ENCODE data around the gene ZNF106.

ZNF106 gene

GRCh38 chr15:42392309-42393024, 98.5 kb downstream of the ZNF106 start:
- Histone ChIP-seq H3K4ac (ENCODE audit: low read depth, low read length) (no peak overlapping the region), H2BK15ac (replicated peaks; ENCODE audit: low read depth) (no peak overlapping the region), H4K5ac (ENCODE audit: low read length) (no peak overlapping the region), H3K4me3 (ENCODE audit: low read length) (no peak overlapping the region), H3K27ac (ENCODE audit: low read depth, low read length) (no peak overlapping the region), H2BK120ac (ENCODE audit: low read depth, low read length) (no peak overlapping the region), H3K36me3 (ENCODE audit: control insufficient read depth, insufficient read depth, low read length) (no peaks in the 10 kb centered on the region), H3K18ac (ENCODE audit: low read length) (no peak overlapping the region), H3K4me1 (ENCODE audit: control insufficient read depth, low read depth, low read length) (peaks cover 2% of the 10 kb centered on the region), H3K79me1 (ENCODE audit: low read length) (no peaks in the 10 kb centered on the region), H3K79me2 (ENCODE audit: control insufficient read depth, insufficient read depth, low read length) (no peaks in the 10 kb centered on the region), H3K27me3 (ENCODE audit: insufficient read depth, low read length, poor library complexity) (no peaks in the 10 kb centered on the region), H3K9ac (ENCODE audit: low read length) (no peak overlapping the region), H3K4me2 (ENCODE audit: low read length) (no peak overlapping the region), H2AK5ac (ENCODE audit: low read length) (no peak overlapping the region), H2BK5ac (ENCODE audit: low read length) (no peak overlapping the region), H3K56ac (ENCODE audit: low read length) (no peak overlapping the region), H3K23ac (ENCODE audit: low read length) (no peak overlapping the region), H4K8ac (ENCODE audit: low read depth, low read length) (no peak overlapping the region)
- no peak for DNase-seq
- WGBS (ENCODE audit: extremely low coverage, insufficient coverage, low lambda C conversion rate) = no CpG with 5 or more reads among the region's 11 CpGs

GRCh38 chr15:42387603-42388002, 103.3 kb downstream of the ZNF106 start:
- no peak overlapping the region for H2BK5ac ChIP-seq (ENCODE audit: low read length)
- no peak for DNase-seq
- H3K79me2 ChIP-seq (ENCODE audit: control insufficient read depth, insufficient read depth, low read length) = no peaks in the 10 kb centered on the region
- no peak overlapping the region for H3K27ac ChIP-seq (ENCODE audit: low read depth, low read length)
- H2BK15ac ChIP-seq (replicated peaks; ENCODE audit: low read depth) = no peak overlapping the region
- no peak overlapping the region for H3K56ac ChIP-seq (ENCODE audit: low read length)
- no peak overlapping the region for H3K18ac ChIP-seq (ENCODE audit: low read length)
- no peak overlapping the region for H2AK5ac ChIP-seq (ENCODE audit: low read length)
- no peak overlapping the region for H4K5ac ChIP-seq (ENCODE audit: low read length)
- H3K4me1 ChIP-seq (ENCODE audit: control insufficient read depth, low read depth, low read length) = peaks cover 10% of the 10 kb centered on the region
- H3K79me1 ChIP-seq (ENCODE audit: low read length) = no peaks in the 10 kb centered on the region
- no peak overlapping the region for H3K4me2 ChIP-seq (ENCODE audit: low read length)
- no peak overlapping the region for H2BK120ac ChIP-seq (ENCODE audit: low read depth, low read length)
- H3K9ac ChIP-seq (ENCODE audit: low read length) = no peak overlapping the region
- no peak overlapping the region for H3K4me3 ChIP-seq (ENCODE audit: low read length)
- H3K23ac ChIP-seq (ENCODE audit: low read length) = no peak overlapping the region
- no peak overlapping the region for H4K8ac ChIP-seq (ENCODE audit: low read depth, low read length)
- H3K4ac ChIP-seq (ENCODE audit: low read depth, low read length) = no peak overlapping the region
- H3K36me3 ChIP-seq (ENCODE audit: control insufficient read depth, insufficient read depth, low read length) = no peaks in the 10 kb centered on the region
- no peaks in the 10 kb centered on the region for H3K27me3 ChIP-seq (ENCODE audit: insufficient read depth, low read length, poor library complexity)
- no CpG with 5 or more reads among the region's 8 CpGs for WGBS (ENCODE audit: extremely low coverage, insufficient coverage, low lambda C conversion rate)

- H3K27ac ChIP-seq (ENCODE audit: low read depth, low read length) = no peak overlapping the region
- H2AK5ac ChIP-seq (ENCODE audit: low read length) = no peak overlapping the region
- no peaks in the 10 kb centered on the region for H3K36me3 ChIP-seq (ENCODE audit: control insufficient read depth, insufficient read depth, low read length)
- H3K4me2 ChIP-seq (ENCODE audit: low read length) = no peak overlapping the region
- H2BK5ac ChIP-seq (ENCODE audit: low read length) = peak overlapping the region; percentile 36
- H3K4me1 ChIP-seq (ENCODE audit: control insufficient read depth, low read depth, low read length) = peaks cover 10% of the 10 kb centered on the region
- no peak overlapping the region for H2BK15ac ChIP-seq (replicated peaks; ENCODE audit: low read depth)
- no peak overlapping the region for H4K8ac ChIP-seq (ENCODE audit: low read depth, low read length)
- H3K79me2 ChIP-seq (ENCODE audit: control insufficient read depth, insufficient read depth, low read length) = no peaks in the 10 kb centered on the region
- no peak overlapping the region for H3K18ac ChIP-seq (ENCODE audit: low read length)
- no peak overlapping the region for H3K4ac ChIP-seq (ENCODE audit: low read depth, low read length)
- peak overlapping the region; percentile 10 for H3K9ac ChIP-seq (ENCODE audit: low read length)
- no peaks in the 10 kb centered on the region for H3K27me3 ChIP-seq (ENCODE audit: insufficient read depth, low read length, poor library complexity)
- no peak overlapping the region for H4K5ac ChIP-seq (ENCODE audit: low read length)
- no CpG with 5 or more reads among the region's 12 CpGs for WGBS (ENCODE audit: extremely low coverage, insufficient coverage, low lambda C conversion rate)
- no peak overlapping the region for H3K4me3 ChIP-seq (ENCODE audit: low read length)
- H3K79me1 ChIP-seq (ENCODE audit: low read length) = no peaks in the 10 kb centered on the region
- H2BK120ac ChIP-seq (ENCODE audit: low read depth, low read length) = no peak overlapping the region
- no peak overlapping the region for H3K23ac ChIP-seq (ENCODE audit: low read length)
- DNase-seq = peak; percentile 37
- H3K56ac ChIP-seq (ENCODE audit: low read length) = peak overlapping the region; percentile 68
Observed at GRCh38 chr15:42385980-42386700, 104.8 kb downstream of the ZNF106 start.

GRCh38 chr15:42385206-42385979, 105.5 kb downstream of the ZNF106 start:
- H3K27me3 ChIP-seq (ENCODE audit: insufficient read depth, low read length, poor library complexity) = no peaks in the 10 kb centered on the region
- peak overlapping the region; percentile 31 for H3K18ac ChIP-seq (ENCODE audit: low read length)
- H3K79me1 ChIP-seq (ENCODE audit: low read length) = no peaks in the 10 kb centered on the region
- WGBS (ENCODE audit: extremely low coverage, insufficient coverage, low lambda C conversion rate) = no CpG with 5 or more reads among the region's 5 CpGs
- H4K8ac ChIP-seq (ENCODE audit: low read depth, low read length) = no peak overlapping the region
- DNase-seq = peak; percentile 84
- no peak overlapping the region for H2BK15ac ChIP-seq (replicated peaks; ENCODE audit: low read depth)
- peak overlapping the region; percentile 68 for H3K56ac ChIP-seq (ENCODE audit: low read length)
- H2AK5ac ChIP-seq (ENCODE audit: low read length) = no peak overlapping the region
- H3K4ac ChIP-seq (ENCODE audit: low read depth, low read length) = no peak overlapping the region
- no peak overlapping the region for H3K23ac ChIP-seq (ENCODE audit: low read length)
- no peaks in the 10 kb centered on the region for H3K36me3 ChIP-seq (ENCODE audit: control insufficient read depth, insufficient read depth, low read length)
- H3K79me2 ChIP-seq (ENCODE audit: control insufficient read depth, insufficient read depth, low read length) = no peaks in the 10 kb centered on the region
- no peak overlapping the region for H2BK120ac ChIP-seq (ENCODE audit: low read depth, low read length)
- no peak overlapping the region for H3K27ac ChIP-seq (ENCODE audit: low read depth, low read length)
- no peak overlapping the region for H4K5ac ChIP-seq (ENCODE audit: low read length)
- H3K4me1 ChIP-seq (ENCODE audit: control insufficient read depth, low read depth, low read length) = peaks cover 10% of the 10 kb centered on the region
- no peak overlapping the region for H3K4me3 ChIP-seq (ENCODE audit: low read length)
- peak overlapping the region; percentile 36 for H2BK5ac ChIP-seq (ENCODE audit: low read length)
- no peak overlapping the region for H3K4me2 ChIP-seq (ENCODE audit: low read length)
- H3K9ac ChIP-seq (ENCODE audit: low read length) = peak overlapping the region; percentile 10

- no peaks in the 10 kb centered on the region for H3K36me3 ChIP-seq (ENCODE audit: control insufficient read depth, insufficient read depth, low read length)
- no peak overlapping the region for H3K23ac ChIP-seq (ENCODE audit: low read length)
- H2BK120ac ChIP-seq (ENCODE audit: low read depth, low read length) = no peak overlapping the region
- H3K56ac ChIP-seq (ENCODE audit: low read length) = no peak overlapping the region
- no peak overlapping the region for H3K18ac ChIP-seq (ENCODE audit: low read length)
- H3K4me3 ChIP-seq (ENCODE audit: low read length) = no peak overlapping the region
- no peak overlapping the region for H3K27ac ChIP-seq (ENCODE audit: low read depth, low read length)
- H2AK5ac ChIP-seq (ENCODE audit: low read length) = no peak overlapping the region
- H3K4me1 ChIP-seq (ENCODE audit: control insufficient read depth, low read depth, low read length) = peaks cover 10% of the 10 kb centered on the region
- no peaks in the 10 kb centered on the region for H3K79me2 ChIP-seq (ENCODE audit: control insufficient read depth, insufficient read depth, low read length)
- DNase-seq = peak; percentile 87
- H4K5ac ChIP-seq (ENCODE audit: low read length) = no peak overlapping the region
- no peak overlapping the region for H2BK5ac ChIP-seq (ENCODE audit: low read length)
- no peaks in the 10 kb centered on the region for H3K79me1 ChIP-seq (ENCODE audit: low read length)
- no peak overlapping the region for H4K8ac ChIP-seq (ENCODE audit: low read depth, low read length)
- H3K9ac ChIP-seq (ENCODE audit: low read length) = no peak overlapping the region
- no peak overlapping the region for H2BK15ac ChIP-seq (replicated peaks; ENCODE audit: low read depth)
- H3K27me3 ChIP-seq (ENCODE audit: insufficient read depth, low read length, poor library complexity) = no peaks in the 10 kb centered on the region
- no peak overlapping the region for H3K4ac ChIP-seq (ENCODE audit: low read depth, low read length)
- WGBS (ENCODE audit: extremely low coverage, insufficient coverage, low lambda C conversion rate) = no CpG with 5 or more reads among the region's 4 CpGs
- no peak overlapping the region for H3K4me2 ChIP-seq (ENCODE audit: low read length)
Observed at GRCh38 chr15:42384597-42384996, 106.3 kb downstream of the ZNF106 start.
